CD4-positive, alpha-beta T cell treated with Interleukin-4 for 1 hour (primary cell): ENCODE measurements around the gene ARHGAP10.
"Not testable (repeated sequence)": the region's sequence is repeated elsewhere in the genome, so short reads cannot be mapped to it uniquely, and the experiment has no call there.

ENCODE experiments used
- DNase-seq, 2 donors: peaks; one replicate each; pipeline ENCODE4 v3.0.0-alpha.2; 2020 to 2022

The ARHGAP10 gene

DNA sequence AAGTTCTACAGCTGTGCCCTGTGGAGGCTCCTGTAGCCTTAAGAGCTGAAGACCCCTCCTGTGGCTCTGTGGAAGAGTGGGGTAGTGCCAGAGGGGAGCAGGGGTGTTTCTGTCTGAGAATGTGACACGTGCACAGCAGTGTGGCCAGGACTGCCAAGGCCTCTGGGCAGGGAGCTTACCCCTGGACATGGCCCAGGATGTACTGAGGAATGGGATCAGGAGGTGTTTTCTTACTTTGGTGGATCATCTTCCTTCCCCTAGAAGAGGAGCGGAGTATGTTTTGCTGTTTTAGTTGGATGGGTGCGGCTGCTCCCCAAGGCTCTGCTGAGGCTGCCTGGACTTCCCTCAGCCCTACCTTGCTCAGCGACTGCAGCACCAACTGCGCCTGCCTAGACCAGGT, 342.6 kb downstream of the ARHGAP10 start:
- DNase-seq: no peak

DNA sequence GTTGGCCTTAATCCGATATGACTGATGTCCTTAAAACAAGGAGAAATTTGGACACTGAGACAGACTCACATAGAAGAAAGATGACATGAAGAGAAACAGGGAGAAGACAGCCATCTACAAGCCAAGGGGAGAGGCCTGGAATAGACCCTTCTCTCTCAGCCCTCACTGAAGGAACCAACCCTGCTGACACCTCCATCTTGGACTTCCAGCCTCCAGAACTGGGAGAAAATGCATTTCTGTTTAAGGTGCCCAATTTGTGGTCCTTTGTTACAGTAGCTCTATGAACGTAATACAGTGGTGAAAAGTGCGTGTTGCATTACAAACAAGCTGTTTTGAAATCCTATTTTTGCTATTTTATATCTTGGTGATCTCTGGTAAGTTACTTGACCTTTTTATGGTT, 343.6 kb downstream of the ARHGAP10 start:
- DNase-seq: no peak

DNA sequence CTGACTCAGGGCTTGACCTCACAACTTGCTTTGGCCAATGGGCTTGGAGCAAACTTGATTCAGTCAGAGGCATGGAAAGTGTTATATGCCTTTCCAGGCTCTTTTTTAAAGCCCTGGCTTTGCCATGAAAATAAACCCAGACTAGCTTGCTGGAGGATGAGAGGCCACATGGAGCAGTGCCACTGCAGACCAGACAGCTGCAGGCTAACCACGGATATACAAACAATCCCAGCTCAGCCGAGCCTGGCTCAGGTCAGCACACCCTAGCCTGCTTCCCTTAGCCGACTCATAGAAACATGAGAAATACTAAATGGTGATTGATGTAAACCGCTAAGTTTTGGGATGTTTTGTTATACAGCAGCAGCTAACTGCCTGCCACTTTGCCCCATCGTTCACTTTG, 345.1 kb downstream of the ARHGAP10 start:
- no peak for DNase-seq

DNA sequence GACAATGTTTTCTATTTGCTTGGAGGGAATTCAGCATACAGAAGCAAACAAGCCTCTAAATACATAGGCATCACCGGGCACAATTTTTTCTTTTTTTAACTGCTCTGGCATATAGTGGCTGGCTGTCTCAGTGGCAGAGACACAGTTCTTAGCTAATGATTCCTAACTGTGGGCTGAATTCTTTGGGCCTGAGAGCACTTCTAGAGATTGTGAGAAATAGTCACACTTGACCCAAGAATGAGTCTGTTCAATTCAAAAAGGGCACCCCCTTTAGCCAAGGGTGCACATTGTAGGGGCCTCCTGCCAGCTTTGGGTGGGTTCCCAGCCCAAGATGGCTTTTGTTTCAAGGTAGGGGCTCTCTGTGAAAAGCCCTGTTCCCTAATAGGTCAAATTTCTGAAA, 345.7 kb downstream of the ARHGAP10 start:
- no peak for DNase-seq

DNA sequence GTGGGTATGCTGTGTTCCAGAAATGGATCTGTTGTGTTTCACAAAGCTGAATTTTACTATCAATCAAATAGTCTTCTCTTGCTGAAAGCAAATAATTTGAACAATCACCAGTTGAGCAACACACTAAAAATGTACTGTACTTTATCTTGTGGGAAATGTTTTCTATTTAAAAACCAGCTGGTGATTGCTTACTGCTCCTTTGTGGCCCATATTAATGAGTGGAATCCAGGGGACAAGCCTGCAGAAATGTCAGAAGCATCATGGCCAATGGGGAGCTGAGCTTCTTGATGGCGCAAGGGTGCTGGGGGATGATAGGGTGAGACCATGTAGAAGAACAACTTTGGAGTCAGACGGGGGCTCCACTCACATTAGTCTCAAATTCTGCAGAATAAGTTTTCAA, 346.2 kb downstream of the ARHGAP10 start:
- DNase-seq: no peak

- no peak for DNase-seq
Measured at GRCh38 chr4:148079961-148080360, 348.1 kb downstream of the ARHGAP10 start.

DNA sequence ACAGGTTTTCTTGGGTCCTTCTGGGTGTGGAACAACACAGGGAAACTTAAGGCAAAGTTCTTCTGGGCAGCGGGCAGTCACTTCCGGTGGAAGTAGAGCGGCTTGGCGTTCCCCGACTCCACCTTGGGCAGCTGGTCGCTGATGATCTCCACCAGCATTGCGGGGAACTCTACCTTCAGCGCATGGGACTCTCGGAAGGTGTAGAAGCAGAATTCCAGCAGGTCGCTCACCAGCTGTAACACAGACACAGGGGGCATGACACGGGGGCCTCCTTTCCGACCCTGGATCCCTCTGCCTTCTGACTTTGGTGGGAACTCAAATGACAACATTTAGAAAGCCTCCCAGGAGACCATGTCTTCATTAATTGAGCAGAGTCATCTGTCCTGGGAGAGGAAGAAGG, 349.4 kb downstream of the ARHGAP10 start:
- no peak for DNase-seq

DNA sequence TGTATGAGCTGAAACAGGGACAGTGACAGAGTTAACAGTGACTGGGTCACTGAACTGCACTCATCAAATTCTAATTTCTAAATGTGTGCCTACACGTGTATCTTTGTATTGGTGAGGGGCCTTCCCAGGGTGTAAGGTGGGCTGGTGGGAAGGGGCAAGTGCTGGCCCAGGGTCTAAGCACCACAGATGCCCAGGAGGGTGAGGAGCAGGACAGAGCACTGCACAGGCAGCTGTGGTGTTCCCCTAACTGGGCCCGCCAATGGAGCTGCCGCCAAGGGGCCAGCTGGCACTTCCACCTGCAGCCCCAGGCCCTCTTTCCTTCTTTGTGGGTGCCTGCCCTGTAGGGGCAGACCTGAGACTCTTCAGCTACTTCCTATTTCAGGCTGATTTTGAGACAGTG, 349.9 kb downstream of the ARHGAP10 start:
- DNase-seq: no peak

DNA sequence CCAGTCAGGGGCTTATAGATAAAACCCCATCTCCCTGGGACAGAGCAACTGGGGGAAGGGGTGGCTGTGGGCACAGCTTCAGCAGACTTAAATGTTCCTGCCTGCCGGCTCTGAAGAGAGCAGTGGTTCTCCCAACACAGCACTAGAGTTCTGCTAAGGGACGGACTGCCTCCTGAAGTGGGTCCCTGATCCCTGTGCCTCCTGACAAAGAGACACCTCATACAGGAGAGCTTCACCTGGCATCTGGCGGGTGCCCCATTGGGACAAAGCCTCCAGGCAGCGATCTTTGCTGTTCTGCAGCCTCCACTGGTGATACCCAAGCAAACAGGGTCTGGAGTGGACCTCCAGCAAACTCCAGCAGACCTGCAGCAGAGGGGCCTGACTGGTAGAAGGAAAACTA, 351.2 kb downstream of the ARHGAP10 start:
- DNase-seq: not testable (repeated sequence)

GRCh38 chr4:148089624-148090023, 357.7 kb downstream of the ARHGAP10 start:
- DNase-seq: no peak

DNA sequence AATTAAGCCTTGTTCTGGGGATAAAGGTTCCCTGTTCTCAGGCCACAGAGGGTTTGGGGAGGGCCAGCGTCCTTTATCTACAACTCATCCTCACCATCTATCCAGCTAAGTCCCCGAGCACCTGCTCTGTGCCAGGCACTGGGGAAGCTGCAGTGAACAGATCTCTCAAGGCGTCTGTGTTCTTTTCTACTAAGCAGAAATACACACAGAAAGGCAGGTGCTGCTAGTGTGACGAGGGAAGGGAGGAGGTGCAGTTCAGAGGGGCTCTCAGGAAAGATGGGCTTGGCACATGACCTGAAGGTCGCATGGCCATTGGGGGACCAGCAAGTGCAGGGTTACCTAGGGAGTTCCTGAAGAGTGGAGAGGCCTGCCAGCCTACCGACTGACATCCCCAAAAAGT, 358.1 kb downstream of the ARHGAP10 start:
- DNase-seq: no peak

- DNase-seq: no peak
Measured at GRCh38 chr4:148090503-148091476, 358.9 kb downstream of the ARHGAP10 start.

DNA sequence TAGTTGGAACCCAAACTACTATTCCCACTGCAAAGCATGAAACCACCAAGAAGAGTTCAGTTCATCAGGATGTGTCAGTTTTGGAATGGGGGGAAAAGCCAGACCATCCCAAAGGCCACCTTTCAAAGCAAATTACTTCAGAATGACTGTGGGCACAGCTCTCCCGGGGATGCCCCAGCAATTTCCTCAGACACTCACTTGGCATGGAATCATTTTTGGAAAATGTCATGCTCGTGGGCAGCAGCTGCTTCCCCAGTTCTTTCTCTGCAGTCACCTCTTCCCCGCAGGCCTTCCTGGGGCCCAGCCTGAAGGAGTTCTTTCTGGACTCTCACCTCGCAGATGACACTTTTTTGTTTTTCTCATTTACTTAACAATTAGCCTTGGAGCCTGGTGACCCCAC, 360.0 kb downstream of the ARHGAP10 start:
- DNase-seq: no peak

DNA sequence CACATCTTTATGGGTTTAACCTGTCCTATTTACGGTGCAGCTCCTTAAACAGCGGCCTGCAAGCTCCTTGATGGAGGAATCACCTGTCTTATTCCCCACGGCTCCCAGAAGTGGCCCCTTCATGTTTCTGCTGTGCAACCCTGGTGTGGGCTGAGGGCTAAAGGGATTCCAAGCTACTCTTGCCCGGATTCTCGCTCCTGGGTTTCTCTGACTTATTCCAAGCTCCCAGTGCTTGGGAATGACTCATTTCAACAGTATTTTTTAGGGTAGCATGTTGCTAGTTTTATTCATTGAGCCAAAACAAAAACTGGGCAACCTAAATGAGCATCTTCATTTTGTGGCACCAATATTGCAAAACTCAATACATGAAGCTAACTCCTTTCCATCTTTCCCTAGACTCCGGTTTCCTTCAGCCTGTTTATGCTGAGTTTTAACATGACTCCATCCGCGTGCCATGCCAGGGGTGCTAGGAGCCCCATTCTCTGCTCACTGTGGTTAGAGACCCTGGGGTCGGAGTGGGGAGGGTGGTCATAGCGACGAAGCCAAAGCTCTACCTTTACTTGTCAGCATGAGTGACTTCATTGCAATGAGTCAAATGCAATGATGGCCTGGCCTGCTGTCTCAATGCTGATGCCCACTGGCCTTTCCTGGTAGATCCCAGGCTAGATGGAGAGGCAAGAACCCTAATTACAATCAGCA, 360.6 kb downstream of the ARHGAP10 start:
- no peak for DNase-seq

DNA sequence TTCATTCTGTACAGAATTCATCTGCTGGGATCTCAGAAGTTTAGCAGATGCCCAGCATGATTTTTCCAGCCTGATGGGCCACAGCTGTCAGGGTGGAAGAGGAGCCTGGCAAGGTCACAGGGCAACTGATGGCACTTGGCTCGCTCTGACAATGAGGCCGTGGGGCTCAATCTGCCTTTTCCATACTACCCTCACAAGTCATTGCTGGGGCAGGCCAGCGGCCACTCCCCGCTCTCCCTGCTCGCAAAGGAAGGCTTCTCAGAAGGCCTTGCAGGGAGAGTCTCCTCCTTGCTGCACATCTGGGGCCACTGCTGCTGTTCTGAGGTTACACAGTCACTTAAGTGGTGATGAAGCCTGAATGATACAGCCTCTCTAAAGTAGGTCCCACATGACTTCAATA, 361.2 kb downstream of the ARHGAP10 start:
- no peak for DNase-seq

DNA sequence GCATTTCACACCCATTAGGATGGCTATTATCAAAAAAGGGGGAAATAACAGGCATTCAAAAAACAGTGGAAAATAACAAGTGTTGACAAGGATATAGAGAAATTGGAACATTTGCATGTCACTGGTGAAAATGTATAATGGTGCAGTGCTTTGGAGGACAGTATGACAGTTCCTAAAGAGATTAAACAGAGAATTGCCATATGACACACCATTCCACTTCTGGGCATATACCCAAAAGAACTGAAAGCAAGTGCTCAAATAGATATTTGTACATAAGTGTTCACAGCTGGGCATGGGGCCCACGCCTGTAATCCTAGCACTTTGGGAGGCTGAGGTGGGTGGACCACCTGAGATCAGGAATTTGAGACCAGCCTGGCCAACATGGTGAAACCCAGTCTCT, 362.3 kb downstream of the ARHGAP10 start:
- DNase-seq: no peak

DNA sequence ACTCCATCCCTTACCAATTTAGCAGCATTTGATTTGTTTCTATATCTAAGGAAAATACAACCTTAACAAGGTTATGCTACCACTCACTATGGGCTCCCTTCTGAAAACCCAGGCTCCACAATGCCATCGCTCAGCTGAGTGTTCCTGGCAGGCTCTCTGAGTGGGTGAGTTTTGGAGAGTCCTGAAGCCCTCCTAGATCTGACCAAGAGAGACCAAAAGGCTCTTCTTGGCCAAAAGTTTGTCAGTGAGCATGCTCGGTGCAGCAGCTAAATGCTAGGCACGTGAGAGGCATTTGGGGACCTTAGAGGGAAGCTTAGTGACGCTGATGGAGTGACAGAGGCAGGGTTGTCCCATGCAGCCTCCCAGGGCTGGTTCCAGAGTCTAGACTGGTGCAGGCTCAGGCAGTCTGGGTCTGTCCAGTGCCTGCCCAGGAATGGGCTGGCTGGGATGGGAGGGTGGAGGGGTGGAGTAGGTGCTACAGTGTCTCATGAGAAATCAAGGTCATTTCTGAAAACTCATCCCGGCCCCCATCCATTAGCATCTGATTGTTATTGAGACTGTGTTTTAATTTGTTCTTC, 363.5 kb downstream of the ARHGAP10 start:
- no peak for DNase-seq

- DNase-seq: no peak
Measured at GRCh38 chr4:148097801-148098200, 365.9 kb downstream of the ARHGAP10 start.

- no peak for DNase-seq
Measured at GRCh38 chr4:148101235-148101634, 369.3 kb downstream of the ARHGAP10 start.

DNA sequence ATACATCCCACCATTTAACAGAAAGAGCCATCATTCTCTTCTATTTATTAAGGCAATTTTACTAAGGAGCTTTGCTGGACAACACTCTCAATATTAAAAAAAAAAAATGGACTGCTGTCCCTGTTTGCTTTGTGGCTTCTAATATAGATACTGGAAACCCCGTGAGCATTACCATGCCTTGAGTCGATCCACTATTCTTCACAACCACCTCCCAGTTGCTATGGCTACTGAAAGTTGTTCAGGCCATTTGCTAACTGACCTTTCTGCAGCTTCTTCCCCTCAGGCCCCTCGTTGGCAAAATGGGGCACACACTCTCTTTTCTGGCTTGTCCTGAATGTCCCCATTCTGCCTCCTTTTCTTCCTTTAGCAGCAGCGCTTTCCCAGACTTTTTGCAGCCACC, 369.9 kb downstream of the ARHGAP10 start:
- no peak for DNase-seq

DNA sequence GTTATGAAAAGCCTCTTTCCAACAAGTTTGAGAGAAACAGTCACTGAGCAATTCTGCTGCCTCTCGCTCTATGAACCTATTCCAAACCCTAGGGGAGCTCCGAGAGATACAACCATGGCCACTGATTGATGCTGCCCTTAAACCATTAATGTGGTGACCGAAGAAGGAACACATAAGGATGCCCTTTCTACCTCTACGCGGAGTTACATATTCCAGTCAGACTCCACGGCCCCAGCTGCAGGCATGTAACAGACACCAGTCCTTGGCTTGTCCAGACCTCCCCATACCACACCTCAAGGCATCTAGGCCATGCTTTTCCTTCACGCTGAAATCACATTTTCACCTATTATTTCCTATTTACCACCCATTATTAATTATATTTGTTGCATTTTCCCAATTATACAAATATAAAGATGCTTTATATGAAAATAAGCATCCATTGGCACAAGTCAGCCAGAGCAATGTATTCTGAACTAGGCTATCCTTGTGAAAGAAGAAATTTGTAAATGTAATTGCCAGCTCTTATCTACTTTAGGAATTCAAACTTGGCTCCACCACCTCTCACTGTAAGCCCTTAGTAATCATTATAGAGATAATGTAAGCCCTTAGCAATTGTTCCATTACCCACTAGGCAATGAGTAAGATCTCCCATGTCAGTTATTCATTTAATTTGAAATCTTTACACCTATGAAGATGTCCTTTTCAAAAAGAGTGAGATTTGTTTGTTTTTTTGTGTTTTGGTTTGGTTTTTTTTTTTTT, 371.9 kb downstream of the ARHGAP10 start:
- DNase-seq: no peak

DNA sequence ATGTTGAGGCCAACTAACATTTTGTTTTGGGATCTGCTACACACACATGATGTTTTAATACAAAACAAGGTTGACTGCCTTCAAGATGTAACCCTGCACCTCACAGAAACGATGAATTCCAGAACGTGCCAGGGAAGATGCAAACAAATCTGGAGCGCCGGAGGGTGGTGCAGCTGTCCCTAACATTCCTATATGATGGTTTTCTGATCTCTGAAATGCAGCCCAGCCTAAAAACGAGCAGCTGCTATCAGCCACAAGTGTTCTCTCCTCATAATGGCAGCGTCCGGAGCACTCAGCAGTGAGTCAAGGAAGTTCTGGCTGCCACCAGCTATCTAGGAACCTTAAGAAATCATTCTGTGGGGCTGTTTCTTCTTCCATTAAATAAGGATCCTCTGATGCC, 376.9 kb downstream of the ARHGAP10 start:
- DNase-seq: no peak

DNA sequence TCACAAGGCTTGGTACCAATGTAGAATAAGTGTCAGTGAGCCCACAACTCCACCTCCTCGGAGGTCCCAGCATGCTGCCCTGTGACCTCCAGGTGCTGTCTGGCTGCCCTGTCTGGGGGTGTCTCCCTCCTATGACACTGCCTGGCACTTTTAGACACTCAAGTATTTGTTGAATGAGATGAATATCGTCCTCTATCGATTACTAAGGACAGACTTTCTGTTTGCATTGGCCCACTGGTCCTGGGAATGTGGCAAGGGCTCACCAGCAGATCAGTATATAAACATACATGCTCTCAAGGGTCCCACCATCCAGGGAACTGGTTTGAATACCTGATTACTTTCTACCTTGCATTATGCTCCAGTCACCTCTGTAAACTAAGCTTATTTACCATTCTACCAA, 377.3 kb downstream of the ARHGAP10 start:
- no peak for DNase-seq
